HG03469 (cell line): Measurements from ENCODE around the gene TNKS1BP1.
"Not testable (repeated sequence)": the region's sequence is repeated elsewhere in the genome, so short reads cannot be mapped to it uniquely, and the experiment has no call there.

Source experiments
- ATAC-seq: cut with Tn5 transposase; IDR thresholded peaks from one replicate; pipeline ENCODE4 v1.9.1; 2021; ENCODE audit warnings: mild to moderate bottlenecking, moderate library complexity, moderate number of reproducible peaks; ENCODE audit not compliant: unreplicated experiment

TNKS1BP1 gene

DNA sequence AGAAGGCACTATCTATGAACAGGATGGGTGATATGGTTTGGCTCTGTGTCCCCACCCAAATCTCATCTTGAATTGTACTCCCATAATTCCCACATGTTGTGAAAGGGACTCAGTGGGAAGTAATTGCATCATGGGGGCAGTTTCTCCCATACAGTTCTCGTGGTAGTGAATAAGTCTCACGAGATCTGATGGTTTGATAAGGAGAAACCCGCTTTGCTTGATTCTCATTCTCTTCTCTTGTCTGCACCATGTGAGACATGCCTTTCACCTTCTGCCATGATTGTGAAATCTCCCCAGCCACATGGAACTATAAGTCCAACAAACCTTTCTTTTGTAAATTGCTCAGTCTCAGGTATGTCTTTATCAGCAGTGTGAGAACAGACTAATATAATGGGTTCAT is 28.5 kb downstream of the TNKS1BP1 start:
- ATAC-seq, result not testable (repeated sequence)

DNA sequence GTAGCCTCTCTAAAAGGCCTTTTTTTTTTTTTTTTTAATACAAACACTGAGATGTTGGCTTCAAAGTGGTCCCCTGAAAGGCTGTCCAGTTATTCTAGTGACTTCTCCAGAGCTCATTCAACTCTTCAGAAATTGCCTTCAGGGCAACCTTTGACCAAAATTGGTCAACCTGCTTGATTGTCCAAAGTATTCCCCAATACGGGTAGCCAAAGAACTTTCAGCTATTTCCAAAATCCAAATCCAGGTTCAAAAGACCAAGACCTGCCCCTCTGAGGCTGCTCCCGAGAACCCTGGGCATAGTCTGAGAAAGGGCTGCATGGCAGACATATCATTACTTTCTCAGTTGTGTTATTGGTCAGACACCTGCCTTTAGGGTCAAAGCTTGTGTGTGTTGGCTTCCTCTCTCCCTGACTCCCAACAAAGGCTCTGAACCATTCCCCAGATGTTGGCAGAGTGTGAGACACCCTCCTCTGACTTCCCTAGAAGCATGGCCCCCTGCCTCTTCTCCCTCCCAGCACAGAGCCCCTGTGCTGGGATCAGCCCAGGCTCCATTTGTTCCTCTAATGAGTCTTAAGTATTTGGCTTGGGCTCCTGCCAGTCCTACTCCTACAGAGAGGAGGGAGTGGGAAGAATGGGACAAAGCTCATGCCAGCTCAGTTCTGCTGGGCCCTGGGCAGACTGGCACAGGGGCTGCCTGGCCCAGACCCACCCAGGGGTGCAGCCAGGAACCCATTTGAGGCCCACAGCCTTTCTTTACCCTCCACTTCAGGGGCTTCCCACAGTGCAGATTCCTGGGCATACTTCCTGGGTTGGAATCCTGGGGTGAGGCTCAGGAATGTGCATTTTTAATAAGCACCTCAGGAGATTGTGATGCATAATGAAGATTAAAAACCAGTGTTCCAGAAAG is 30.3 kb downstream of the TNKS1BP1 start:
- ATAC-seq, result no peak

- ATAC-seq, result no peak
These were observed 34.5 kb downstream of the TNKS1BP1 start for GRCh38 chr11:57290288-57290687.

DNA sequence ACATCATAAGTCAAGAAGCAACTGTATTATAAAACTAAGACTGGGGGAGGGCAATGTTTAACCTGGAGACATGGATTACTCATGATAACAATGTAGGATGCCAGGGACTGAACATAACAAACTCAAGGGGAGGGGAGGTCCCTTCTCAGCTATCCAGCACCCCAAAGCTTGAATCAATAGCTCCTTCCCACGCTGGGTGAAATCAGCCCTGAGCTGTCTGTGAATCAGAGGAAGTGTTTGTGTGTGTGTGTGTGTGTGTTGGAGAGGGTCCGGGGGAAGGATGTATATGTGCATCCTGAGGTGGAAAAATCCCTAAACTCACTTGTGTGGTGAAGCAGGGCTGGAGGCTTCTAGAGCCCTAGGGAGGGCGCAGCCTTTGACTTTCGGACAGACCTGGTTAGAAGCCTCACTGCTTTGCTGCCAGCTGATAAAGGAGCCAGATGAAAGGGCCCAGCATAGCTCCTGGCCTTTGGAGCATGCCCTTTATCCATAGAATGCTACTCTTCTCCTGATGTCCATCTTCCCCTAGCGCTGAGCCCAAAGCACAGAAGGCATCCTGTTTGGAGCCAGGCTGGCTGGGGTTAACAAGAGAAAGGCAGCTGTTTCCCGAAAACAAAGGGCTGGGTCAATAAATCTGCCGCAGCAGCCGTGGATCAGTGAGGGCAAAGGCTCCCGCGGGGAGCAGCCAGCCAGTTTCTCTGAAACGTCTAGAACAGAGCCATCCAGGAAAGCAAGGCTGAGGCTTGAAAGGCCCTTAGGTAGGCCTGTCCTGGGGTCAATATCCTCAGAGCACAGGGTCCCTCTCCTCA is 35.8 kb downstream of the TNKS1BP1 start:
- ATAC-seq, result no peak

GRCh38 chr11:57287884-57288283 is 36.9 kb downstream of the TNKS1BP1 start:
- no peak for ATAC-seq

DNA sequence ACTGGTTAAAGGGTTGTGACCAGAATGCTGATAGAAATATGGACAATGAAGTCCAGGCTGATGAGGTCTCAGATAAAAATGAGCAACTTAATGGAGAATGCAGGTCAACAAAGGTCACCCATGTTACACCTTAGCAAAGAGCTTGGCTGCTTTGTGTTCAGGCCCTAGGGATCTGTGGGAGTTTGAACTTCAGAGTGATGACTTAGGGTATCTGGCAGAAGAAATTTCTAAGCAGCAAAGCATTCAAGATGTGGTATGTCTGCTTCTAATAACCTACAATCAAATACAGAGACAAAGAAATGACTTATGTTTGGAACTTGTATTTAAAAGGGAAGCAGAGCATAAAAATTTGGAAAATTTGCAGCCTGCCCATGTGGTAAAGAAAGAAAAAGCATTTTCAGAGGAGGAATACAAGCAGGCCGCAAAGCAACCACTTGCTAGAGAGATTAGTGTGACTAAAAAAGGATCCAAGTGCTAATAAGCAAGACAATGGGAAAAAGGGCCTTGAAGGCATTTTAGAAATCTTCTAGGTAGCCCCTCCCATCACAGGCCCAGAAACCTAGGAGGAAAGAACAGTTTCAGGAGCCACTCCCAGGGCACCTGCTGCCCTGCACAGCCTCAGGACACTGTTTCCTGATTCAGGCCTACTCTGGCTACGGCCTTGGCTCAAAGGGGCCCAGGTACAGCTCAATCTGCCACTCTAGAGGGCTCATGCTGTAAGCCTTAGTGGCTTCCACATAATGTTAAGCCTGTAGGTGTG is 41.3 kb downstream of the TNKS1BP1 start:
- no peak for ATAC-seq

- not testable (repeated sequence) for ATAC-seq
These were observed 43.2 kb downstream of the TNKS1BP1 start for GRCh38 chr11:57281546-57281945.

GRCh38 chr11:57279116-57279515 is 45.6 kb downstream of the TNKS1BP1 start:
- no peak for ATAC-seq

- ATAC-seq, result no peak
These were observed 46.0 kb downstream of the TNKS1BP1 start for GRCh38 chr11:57278721-57279095.

DNA sequence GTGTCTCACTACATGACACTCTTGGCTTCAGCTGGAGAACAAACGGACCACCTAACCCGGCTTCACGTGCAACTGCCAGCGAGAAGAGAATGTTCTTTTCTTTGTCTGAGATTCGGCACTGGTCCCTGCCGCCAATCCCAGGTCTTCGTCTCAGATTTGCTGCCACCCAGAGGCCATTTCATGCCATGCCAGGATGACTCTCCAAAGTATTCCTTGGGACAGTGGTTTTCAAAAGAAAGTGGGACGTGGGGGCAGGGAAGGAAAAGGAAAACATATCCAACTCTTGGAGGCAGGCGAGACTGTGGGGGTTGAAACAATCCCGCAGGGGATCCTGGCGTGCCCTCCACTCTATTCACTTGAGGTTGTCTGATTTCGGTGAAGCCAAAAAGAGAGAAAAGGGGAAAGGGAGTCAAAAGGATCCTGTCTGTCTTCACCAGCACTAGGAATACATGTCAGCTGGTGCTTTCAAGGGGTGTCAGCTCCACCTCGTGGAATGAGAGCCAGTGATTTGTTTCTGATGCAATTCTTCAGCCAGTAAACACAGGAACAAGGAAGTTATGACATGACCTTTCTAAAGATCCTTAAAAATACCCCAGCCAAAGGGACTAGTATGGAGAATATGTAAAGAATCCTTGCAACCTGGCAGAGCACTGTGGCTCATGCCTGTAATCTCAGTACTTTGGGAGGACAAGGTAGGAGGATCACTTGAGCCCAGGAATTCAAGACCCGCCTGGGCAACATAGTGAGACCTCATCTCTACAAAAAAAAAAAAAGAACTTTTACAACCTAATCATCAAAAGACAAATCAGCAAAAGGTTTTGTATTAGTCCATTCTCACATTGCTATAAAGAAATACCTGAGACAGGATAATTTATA is 46.7 kb downstream of the TNKS1BP1 start:
- peak; percentile 69 for ATAC-seq

DNA sequence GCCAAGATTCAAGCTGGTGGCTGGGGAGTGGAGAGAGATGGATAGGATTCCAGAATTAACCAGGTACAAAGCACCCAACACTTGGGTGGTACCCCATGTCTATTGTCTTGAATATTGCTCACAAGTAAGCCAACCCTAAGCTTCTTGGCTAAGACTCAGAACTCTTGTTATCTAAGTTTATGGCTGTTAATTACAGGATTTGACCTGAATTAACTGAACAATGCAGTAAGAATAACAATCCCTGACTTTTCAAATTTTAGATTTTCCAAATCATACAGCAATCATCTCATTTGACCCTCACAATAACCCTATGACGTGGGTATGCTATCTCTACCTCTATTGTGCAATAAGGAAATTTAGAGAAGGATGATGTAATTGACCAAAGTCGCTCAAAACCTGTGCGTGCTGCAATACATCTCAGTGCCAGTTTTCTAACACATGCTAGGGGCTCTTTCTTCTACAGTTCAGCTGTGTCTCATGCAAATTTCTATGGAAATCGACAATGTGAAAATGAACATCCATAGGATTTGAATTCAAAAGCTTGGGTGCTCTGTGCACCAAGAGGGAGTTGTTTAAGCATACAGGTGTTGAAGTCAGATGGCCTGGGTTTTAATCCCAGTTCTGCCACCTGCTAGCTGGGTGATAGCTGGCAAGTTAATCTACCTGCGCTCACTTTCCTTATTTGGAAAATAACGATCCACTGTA is 47.6 kb downstream of the TNKS1BP1 start:
- ATAC-seq, result no peak

- ATAC-seq, result no peak
These were observed 48.4 kb downstream of the TNKS1BP1 start for GRCh38 chr11:57276169-57276970.

DNA sequence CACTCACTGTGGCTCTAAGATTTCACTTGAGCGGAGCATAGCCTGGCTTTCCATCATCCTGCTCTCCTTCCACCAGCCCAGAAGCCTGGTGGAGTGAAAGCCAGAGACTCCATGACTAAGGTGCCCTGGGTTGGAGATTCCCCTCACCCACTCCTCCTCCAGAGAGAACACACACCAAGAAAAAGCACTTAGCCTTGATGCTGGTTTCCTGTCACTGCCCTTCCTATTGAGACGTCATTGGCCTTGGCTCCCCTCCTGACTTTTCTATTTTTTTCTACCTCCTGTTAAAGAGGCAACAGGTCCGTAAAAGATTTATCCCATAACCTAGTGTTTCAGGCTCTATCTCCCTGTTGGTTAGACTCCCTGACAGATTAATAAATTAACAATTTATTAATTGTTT is 49.2 kb downstream of the TNKS1BP1 start:
- ATAC-seq, result no peak

GRCh38 chr11:57274904-57275498 is 49.8 kb downstream of the TNKS1BP1 start:
- no peak for ATAC-seq

DNA sequence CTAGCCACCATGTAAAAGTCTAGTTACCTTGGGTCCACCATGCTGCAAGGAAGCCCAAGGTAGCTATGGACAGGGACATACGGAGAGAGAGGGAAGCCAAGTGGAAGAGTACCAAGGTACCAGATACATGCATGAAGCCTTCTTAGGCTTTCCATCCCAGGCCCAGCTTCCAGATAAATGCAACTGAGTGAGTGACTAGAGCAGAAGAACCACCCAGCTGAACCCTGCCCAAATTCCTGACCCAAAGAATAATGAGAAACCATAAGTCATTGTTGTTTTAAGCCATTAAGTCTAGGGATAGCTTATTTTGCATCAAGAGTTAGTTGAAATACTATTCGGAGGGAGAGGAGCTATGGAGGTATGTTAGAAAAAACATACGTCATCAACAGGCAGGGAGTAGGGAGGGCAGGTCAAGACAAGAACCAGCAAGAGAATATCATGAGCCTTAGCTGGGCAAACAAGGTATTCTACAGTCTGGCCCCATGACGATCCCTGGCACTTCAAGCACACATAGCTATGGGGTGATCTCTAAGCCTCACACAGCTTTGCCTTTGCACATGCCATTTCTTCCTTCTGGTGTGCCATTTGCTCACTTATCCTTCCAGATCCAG is 51.2 kb downstream of the TNKS1BP1 start:
- no peak for ATAC-seq

GRCh38 chr11:57269571-57270021 is 55.2 kb downstream of the TNKS1BP1 start:
- no peak for ATAC-seq

DNA sequence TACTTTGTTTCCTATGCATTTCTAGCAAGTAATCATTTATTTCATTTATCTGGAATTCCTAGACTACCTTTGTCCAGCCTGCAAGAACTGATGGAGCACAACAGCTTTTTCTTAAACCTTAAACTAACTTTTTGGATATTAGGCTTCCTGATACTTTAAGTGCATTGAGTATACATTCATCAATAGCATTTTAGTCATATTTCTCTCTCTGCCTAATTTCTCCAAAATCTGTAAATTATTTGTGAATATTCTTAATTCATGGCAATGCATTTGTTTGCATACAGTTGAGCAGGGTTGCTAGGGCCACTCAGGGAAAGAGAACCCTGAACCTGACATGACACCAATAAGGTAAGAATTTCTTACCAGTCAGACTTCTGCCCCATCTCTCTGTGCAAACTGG is 58.6 kb downstream of the TNKS1BP1 start:
- no peak for ATAC-seq

DNA sequence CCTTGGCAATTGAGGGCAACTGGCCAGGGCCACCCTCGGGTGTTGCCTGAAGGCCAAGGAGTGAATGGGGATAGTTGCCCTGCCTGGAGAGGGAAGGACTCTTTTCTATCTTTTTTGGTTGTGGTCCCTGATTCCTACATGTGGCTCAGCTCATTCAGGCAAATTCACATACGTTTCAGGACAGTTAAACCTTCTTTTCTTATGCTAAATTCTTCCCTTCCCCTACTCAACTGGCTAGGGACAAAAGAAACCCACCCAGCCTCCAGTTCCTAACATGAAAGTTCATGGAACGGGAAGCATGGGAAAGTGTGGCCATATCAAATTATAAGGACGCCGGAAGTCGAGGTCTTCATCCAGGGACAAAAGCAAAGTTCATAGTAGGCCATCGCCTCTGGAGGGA is 61.4 kb downstream of the TNKS1BP1 start:
- ATAC-seq, result no peak
